ENCODE results near the gene PPP2R5B. TPM values are rescaled to one million over a fixed set of nuclear protein-coding genes. Genes with fewer than 3 reads are reported as not detected.

Gene PPP2R5B
- total RNA-seq, 1 experiment from 2014 or later, result 38.0 TPM

DNA sequence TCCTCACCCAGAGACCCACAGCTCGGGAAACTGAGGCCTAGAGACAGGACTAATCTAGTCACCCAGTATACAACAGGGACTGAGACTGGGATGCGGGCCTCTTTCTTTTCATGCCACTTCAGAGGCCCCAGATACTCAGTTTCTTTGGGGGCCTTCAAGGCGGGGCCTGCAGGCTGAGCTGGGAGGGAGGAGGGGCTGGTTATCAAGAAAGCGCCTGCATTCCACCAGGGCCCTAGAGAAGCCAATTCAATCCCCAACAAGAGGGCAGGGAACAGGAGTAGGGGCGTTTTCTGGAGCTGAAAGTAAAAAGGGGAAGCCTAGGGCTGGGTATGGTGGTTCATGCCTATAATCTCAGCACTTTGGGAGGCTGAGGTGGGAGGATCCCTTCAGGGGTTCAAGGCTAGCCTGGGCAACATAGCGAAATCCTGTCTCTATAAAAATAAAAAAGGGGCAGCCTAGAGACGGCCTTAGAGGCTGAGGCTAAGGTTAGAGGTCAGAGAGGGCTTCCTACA lies 9.1 kb upstream of the PPP2R5B start:
- Mint-ChIP-seq H3K36me3 (ENCODE audit: insufficient read depth, unreplicated experiment) (peaks cover 38% of the 10 kb centered on the region), H3K4me3 (ENCODE audit: unreplicated experiment) (peak overlapping the region; percentile 90), H3K4me1 (ENCODE audit: insufficient read depth, unreplicated experiment) (peaks cover 6% of the 10 kb centered on the region), H3K27me3 (ENCODE audit: insufficient read depth, unreplicated experiment) (no peaks in the 10 kb centered on the region), H3K9me3 (ENCODE audit: unreplicated experiment) (no peaks in the 10 kb centered on the region), H3K27ac (ENCODE audit: low read depth, unreplicated experiment) (peak overlapping the region; percentile 98)
- intact Hi-C loops (cut with micrococcal nuclease), result loop anchor here (5.0 to 10.0 kb wide), 2 partner anchors 112 to 199 kb away; partner anchors contain the start of genes SNX15, TM7SF2 and ZNHIT2
- ChIA-PET CTCF (interaction anchor here (0.7 to 4.6 kb wide), 7 partner anchors 19 to 126 kb away, joined by 3 to 16 read pairs (median 3); no protein-coding TSS in a partner anchor), POLR2A (interaction anchor here (0.5 to 4.2 kb wide), 15 partner anchors 9 to 938 kb away, joined by 3 to 27 read pairs (median 5); partner anchors contain the start of genes ARL2, EHD1, PPP2R5B and SAC3D1)
- DNase-seq (ENCODE audit: unreplicated experiment), result no peak
- no TSS peak for BruUV-seq (replicated peaks)
- TF ChIP-seq CTCF (IDR thresholded peaks at IDR 0.05; ENCODE audit: unreplicated experiment), result no peak

DNA sequence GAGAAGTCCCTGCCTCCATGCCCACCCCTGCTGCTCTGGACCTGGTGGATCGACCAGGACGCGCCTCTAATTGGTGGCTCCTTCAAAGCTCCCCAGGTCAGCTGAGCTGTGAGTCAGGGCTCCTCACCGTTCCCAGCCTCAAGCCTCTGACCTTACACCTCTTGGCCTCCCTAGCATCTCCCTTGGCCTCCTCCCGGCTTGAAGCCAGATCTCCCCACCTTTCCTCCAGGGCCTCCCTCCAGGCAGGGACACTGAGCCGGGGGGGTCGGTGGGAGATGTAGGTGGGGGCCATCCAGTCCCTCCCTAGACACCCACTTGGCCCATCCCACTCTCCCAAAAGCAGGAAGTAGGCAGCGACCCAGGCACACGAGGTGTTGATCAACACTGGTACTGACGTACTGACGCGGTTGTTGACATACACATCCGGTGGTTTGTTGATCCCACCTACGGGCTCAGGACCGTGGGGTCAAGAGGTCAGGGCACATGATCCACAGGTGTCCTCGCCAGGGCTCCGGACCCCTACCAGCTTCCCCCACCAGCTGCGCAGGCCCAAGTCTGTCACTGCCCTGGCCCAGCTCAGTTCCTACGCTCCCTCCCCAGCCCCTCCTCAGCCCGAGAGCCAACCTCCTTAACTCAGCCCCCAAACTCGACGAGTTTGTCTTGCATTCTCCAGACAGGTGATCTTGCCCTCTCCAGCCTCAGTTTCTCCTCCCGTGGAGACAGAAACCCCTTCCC lies 8.3 kb upstream of the PPP2R5B start:
- H3K9me3 Mint-ChIP-seq (ENCODE audit: unreplicated experiment), result no peaks in the 10 kb centered on the region
- DNase-seq (ENCODE audit: unreplicated experiment), result peak; percentile 47
- ChIA-PET CTCF (interaction anchor here (1.0 to 4.6 kb wide), 4 partner anchors 23 to 126 kb away, joined by 3 to 16 read pairs (median 4); no protein-coding TSS in a partner anchor), POLR2A (interaction anchor here (0.7 to 4.2 kb wide), 18 partner anchors 9 to 556 kb away, joined by 3 to 27 read pairs (median 5); partner anchors contain the start of genes ARL2, EHD1, FAU and MRPL49)
- no peak for TF ChIP-seq CTCF (IDR thresholded peaks at IDR 0.05; ENCODE audit: unreplicated experiment)
- peaks cover 32% of the 10 kb centered on the region for H3K36me3 Mint-ChIP-seq (ENCODE audit: insufficient read depth, unreplicated experiment)
- H3K4me1 Mint-ChIP-seq (ENCODE audit: insufficient read depth, unreplicated experiment), result peaks cover 6% of the 10 kb centered on the region
- peak overlapping the region; percentile 98 for H3K27ac Mint-ChIP-seq (ENCODE audit: low read depth, unreplicated experiment)
- no peaks in the 10 kb centered on the region for H3K27me3 Mint-ChIP-seq (ENCODE audit: insufficient read depth, unreplicated experiment)
- no TSS peak for BruUV-seq (replicated peaks)
- intact Hi-C loops (cut with micrococcal nuclease), result loop anchor here (2.0 to 10.0 kb wide), 3 partner anchors 91 to 199 kb away; partner anchors contain the start of genes SNX15, TM7SF2 and ZNHIT2
- peak overlapping the region; percentile 90 for H3K4me3 Mint-ChIP-seq (ENCODE audit: unreplicated experiment)

DNA sequence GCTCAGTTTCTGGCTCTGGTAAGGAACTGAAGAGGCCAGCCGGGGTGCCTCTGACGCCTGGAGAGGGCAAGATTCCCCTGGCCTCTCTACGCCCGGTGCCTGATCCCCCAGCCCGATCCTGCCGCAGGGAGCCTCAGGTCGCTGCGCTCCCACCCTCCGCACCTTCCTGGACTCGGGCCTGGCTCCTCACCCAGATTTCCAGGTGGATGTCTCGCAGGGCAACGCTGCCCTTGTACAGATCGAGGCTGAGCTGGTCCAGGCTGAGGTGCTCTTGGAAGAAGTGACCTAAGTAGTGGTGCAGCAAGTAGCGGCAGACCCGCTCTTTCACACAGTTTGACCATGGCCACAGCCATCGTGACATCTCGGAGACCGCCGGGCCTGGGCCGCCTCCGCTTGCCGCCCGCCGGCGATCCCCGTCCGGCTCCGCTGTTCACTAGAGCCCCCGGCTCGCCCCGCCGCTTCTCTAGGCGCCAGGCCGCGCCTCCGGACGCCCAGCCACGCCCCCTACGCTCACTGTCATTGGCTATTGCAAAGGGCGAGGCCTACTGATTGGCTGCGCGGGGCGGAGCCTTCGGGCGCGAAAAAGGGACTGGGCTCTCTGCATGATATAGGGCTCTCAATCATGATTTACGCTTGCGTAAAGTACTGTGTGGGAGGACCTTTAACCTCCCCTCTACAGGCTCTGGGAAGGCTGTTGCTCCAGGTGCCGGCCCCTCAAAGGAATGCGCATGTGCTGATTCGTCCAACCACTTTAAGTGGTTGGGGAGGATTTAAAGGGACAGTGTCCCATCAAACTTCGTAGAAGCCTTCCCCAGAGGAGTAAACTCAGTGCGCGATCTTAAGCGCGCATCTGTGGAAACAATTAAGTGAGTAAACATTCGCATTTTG lies 7.5 kb upstream of the PPP2R5B start, which contains the start of gene ATG2A:
TSS of gene ATG2A (minus strand) at position 435 of the 888 bp plus-strand sequence. CDS start at position 361, 74 bp downstream.
- peak within 1 kb of the TSS; percentile 98 for H3K27ac Mint-ChIP-seq (ENCODE audit: low read depth, unreplicated experiment)
- H3K4me3 Mint-ChIP-seq (ENCODE audit: unreplicated experiment), result peak within 1 kb of the TSS; percentile 90
- peak; percentile 99 for DNase-seq (ENCODE audit: unreplicated experiment)
- TSS peak; percentile 65 for BruUV-seq (replicated peaks)
- intact Hi-C loops (cut with micrococcal nuclease), result loop anchor here (1.0 to 10.0 kb wide), 4 partner anchors 70 to 198 kb away; partner anchors contain the start of genes SNX15, TM7SF2 and ZNHIT2
- H3K36me3 Mint-ChIP-seq (ENCODE audit: insufficient read depth, unreplicated experiment), result peaks cover 25% of the 10 kb centered on the region
- H3K27me3 Mint-ChIP-seq (ENCODE audit: insufficient read depth, unreplicated experiment), result no peaks in the 10 kb centered on the region
- no peaks in the 10 kb centered on the region for H3K9me3 Mint-ChIP-seq (ENCODE audit: unreplicated experiment)
- ChIA-PET POLR2A (interaction anchor here (0.6 to 4.2 kb wide), 26 partner anchors 8 to 557 kb away, joined by 3 to 27 read pairs (median 5); partner anchors contain the start of genes ARL2, BATF2, EHD1 and FAU), CTCF (interaction anchor here (0.6 to 4.6 kb wide), 5 partner anchors 24 to 149 kb away, joined by 3 to 16 read pairs (median 3); partner anchors contain the start of genes ARL2 and SNX15)
- no peak for TF ChIP-seq CTCF (IDR thresholded peaks at IDR 0.05; ENCODE audit: unreplicated experiment)
- H3K4me1 Mint-ChIP-seq (ENCODE audit: insufficient read depth, unreplicated experiment), result peaks cover 6% of the 10 kb centered on the region

Data from MCF 10A (cell line).